Liver (tissue), 3 donors: Measurements from ENCODE around the gene RPS6KA5.

ENCODE experiments used
- EGR1 ChIP-seq, 2 donors: IDR thresholded peaks; 2 replicates each; pipeline ENCODE4 v1.6.1; 2016 to 2018; ENCODE audit warnings: antibody characterized with exemption in 2 of 2, low read depth in 2 of 2
- FOXA1 ChIP-seq: IDR thresholded peaks from 2 replicates; pipeline ENCODE4 v1.6.1; 2016; ENCODE audit warnings: antibody characterized with exemption
- JUND ChIP-seq, 2 donors: IDR thresholded peaks; 2 replicates each; pipeline ENCODE4 v1.6.1; 2016; ENCODE audit warnings: antibody characterized with exemption in 2 of 2
- NR2F2 ChIP-seq: IDR thresholded peaks from 2 replicates; pipeline ENCODE4 v1.6.1; 2016; ENCODE audit warnings: antibody characterized with exemption
- RAD21 ChIP-seq, 2 donors: IDR thresholded peaks; 2 replicates each; pipeline ENCODE4 v1.6.1; 2016; ENCODE audit warnings: antibody characterized with exemption in 2 of 2, mild to moderate bottlenecking in 2 of 2
- RXRA ChIP-seq, 2 donors: IDR thresholded peaks; 2 replicates each; pipeline ENCODE4 v1.6.1; 2017 to 2018; ENCODE audit warnings: antibody characterized with exemption in 2 of 2, mild to moderate bottlenecking in 1 of 2
- SP1 ChIP-seq: IDR thresholded peaks from 2 replicates; pipeline ENCODE4 v1.6.1; 2018; ENCODE audit warnings: antibody characterized with exemption, mild to moderate bottlenecking
- TAF1 ChIP-seq: conservative IDR thresholded peaks from 2 replicates; pipeline ENCODE4 v1.6.1; 2016; ENCODE audit warnings: antibody characterized with exemption, mild to moderate bottlenecking
- TF ChIP-seq, protein P1 (sequence below): fragments of 150-350 bp; IDR thresholded peaks from 2 replicates; pipeline ENCODE4 v1.5.1; 2017; ENCODE audit warnings: improper control_type of control experiment, low read depth, low read length; ENCODE audit not compliant: missing input control
- TF ChIP-seq, protein P2 (sequence below): IDR thresholded peaks from 2 replicates; pipeline ENCODE4 v1.6.1; 2016; ENCODE audit warnings: antibody characterized with exemption, mild to moderate bottlenecking
- TF ChIP-seq, protein P3 (sequence below): IDR thresholded peaks from 2 replicates; pipeline ENCODE4 v1.6.1; 2016; ENCODE audit warnings: antibody characterized with exemption
- TF ChIP-seq, protein P4 (sequence below): IDR thresholded peaks from 2 replicates; pipeline ENCODE4 v1.6.1; 2016; ENCODE audit warnings: antibody characterized with exemption
- TF ChIP-seq, protein P5 (sequence below): IDR thresholded peaks from 2 replicates; pipeline ENCODE4 v1.6.1; 2016; ENCODE audit warnings: antibody characterized with exemption
- donor health status: healthy.
- donor health status: healthy.

DNA sequence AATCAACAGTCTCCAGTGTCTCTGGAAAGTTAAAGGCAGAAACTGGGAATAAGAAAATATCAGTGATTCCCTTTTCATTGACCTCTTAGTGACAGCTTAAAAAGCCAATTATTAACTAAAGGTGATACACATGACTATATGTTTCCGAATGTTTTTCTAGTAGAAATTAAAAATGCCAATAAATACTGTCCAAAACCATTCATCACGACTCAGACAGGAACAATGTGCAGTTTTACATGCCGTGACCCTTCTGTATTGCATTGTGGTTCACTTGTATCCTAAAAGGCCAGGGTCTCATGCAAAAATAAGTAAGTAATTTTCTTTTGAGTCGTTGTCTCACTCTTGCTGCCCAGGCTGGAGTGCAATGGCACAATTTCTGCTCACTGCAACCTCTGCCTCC, 138.3 kb downstream of the RPS6KA5 start:
- TF ChIP-seq, protein P1, sequence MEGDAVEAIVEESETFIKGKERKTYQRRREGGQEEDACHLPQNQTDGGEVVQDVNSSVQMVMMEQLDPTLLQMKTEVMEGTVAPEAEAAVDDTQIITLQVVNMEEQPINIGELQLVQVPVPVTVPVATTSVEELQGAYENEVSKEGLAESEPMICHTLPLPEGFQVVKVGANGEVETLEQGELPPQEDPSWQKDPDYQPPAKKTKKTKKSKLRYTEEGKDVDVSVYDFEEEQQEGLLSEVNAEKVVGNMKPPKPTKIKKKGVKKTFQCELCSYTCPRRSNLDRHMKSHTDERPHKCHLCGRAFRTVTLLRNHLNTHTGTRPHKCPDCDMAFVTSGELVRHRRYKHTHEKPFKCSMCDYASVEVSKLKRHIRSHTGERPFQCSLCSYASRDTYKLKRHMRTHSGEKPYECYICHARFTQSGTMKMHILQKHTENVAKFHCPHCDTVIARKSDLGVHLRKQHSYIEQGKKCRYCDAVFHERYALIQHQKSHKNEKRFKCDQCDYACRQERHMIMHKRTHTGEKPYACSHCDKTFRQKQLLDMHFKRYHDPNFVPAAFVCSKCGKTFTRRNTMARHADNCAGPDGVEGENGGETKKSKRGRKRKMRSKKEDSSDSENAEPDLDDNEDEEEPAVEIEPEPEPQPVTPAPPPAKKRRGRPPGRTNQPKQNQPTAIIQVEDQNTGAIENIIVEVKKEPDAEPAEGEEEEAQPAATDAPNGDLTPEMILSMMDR = no peak
- no peak for TF ChIP-seq JUND (IDR thresholded peaks at IDR 0.05)
- TF ChIP-seq RXRA (IDR thresholded peaks at IDR 0.05) = no peak
- TF ChIP-seq, protein P2, sequence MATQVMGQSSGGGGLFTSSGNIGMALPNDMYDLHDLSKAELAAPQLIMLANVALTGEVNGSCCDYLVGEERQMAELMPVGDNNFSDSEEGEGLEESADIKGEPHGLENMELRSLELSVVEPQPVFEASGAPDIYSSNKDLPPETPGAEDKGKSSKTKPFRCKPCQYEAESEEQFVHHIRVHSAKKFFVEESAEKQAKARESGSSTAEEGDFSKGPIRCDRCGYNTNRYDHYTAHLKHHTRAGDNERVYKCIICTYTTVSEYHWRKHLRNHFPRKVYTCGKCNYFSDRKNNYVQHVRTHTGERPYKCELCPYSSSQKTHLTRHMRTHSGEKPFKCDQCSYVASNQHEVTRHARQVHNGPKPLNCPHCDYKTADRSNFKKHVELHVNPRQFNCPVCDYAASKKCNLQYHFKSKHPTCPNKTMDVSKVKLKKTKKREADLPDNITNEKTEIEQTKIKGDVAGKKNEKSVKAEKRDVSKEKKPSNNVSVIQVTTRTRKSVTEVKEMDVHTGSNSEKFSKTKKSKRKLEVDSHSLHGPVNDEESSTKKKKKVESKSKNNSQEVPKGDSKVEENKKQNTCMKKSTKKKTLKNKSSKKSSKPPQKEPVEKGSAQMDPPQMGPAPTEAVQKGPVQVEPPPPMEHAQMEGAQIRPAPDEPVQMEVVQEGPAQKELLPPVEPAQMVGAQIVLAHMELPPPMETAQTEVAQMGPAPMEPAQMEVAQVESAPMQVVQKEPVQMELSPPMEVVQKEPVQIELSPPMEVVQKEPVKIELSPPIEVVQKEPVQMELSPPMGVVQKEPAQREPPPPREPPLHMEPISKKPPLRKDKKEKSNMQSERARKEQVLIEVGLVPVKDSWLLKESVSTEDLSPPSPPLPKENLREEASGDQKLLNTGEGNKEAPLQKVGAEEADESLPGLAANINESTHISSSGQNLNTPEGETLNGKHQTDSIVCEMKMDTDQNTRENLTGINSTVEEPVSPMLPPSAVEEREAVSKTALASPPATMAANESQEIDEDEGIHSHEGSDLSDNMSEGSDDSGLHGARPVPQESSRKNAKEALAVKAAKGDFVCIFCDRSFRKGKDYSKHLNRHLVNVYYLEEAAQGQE = no peak
- TF ChIP-seq EGR1 (IDR thresholded peaks at IDR 0.05; ENCODE audit: low read depth in 2 of 2) = no peak
- TF ChIP-seq, protein P3, sequence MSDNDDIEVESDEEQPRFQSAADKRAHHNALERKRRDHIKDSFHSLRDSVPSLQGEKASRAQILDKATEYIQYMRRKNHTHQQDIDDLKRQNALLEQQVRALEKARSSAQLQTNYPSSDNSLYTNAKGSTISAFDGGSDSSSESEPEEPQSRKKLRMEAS = no peak
- TF ChIP-seq, protein P4, sequence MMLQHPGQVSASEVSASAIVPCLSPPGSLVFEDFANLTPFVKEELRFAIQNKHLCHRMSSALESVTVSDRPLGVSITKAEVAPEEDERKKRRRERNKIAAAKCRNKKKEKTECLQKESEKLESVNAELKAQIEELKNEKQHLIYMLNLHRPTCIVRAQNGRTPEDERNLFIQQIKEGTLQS = no peak
- TF ChIP-seq FOXA1 = no peak
- TF ChIP-seq TAF1 = no peak
- no peak for TF ChIP-seq RAD21 (IDR thresholded peaks at IDR 0.05)
- no peak for TF ChIP-seq NR2F2
- TF ChIP-seq, protein P5, sequence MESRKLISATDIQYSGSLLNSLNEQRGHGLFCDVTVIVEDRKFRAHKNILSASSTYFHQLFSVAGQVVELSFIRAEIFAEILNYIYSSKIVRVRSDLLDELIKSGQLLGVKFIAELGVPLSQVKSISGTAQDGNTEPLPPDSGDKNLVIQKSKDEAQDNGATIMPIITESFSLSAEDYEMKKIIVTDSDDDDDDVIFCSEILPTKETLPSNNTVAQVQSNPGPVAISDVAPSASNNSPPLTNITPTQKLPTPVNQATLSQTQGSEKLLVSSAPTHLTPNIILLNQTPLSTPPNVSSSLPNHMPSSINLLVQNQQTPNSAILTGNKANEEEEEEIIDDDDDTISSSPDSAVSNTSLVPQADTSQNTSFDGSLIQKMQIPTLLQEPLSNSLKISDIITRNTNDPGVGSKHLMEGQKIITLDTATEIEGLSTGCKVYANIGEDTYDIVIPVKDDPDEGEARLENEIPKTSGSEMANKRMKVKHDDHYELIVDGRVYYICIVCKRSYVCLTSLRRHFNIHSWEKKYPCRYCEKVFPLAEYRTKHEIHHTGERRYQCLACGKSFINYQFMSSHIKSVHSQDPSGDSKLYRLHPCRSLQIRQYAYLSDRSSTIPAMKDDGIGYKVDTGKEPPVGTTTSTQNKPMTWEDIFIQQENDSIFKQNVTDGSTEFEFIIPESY = no peak
- TF ChIP-seq SP1 = no peak
